GM21515 (cell line): Measurements from ENCODE around the gene HOXC10.

Experiments
- ATAC-seq: cut with Tn5 transposase; IDR thresholded peaks from one replicate; pipeline ENCODE4 v1.9.1; 2021; ENCODE audit not compliant: unreplicated experiment

HOXC10 gene

GRCh38 chr12:53964315-53964713, 20.6 kb upstream of the HOXC10 start:
- ATAC-seq = no peak

- ATAC-seq = no peak
These were observed 19.5 kb upstream of the HOXC10 start for GRCh38 chr12:53965281-53966084.

GRCh38 chr12:53966085-53966384, 18.9 kb upstream of the HOXC10 start:
- no peak for ATAC-seq

GRCh38 chr12:53966385-53967133, 18.4 kb upstream of the HOXC10 start:
- no peak for ATAC-seq

- no peak for ATAC-seq
These were observed 17.5 kb upstream of the HOXC10 start for GRCh38 chr12:53967421-53967925.

- ATAC-seq = no peak
These were observed 16.5 kb upstream of the HOXC10 start for GRCh38 chr12:53968214-53969127.

GRCh38 chr12:53969588-53970259, 15.2 kb upstream of the HOXC10 start:
- no peak for ATAC-seq

GRCh38 chr12:53970451-53970850, 14.5 kb upstream of the HOXC10 start:
- ATAC-seq = no peak

- ATAC-seq = no peak
These were observed 13.8 kb upstream of the HOXC10 start for GRCh38 chr12:53971129-53971528.

GRCh38 chr12:53971686-53972085, 13.3 kb upstream of the HOXC10 start:
- ATAC-seq = no peak

- no peak for ATAC-seq
These were observed 12.7 kb upstream of the HOXC10 start for GRCh38 chr12:53972152-53972702.

- no peak for ATAC-seq
These were observed 12.2 kb upstream of the HOXC10 start, which contains the start of gene HOXC11 for GRCh38 chr12:53972722-53973235. HOXC11 (plus strand) TSS chr12:53973126; CDS start chr12:53973242, 116 bp downstream.

GRCh38 chr12:53973236-53974042, 11.5 kb upstream of the HOXC10 start:
- ATAC-seq = no peak

- no peak for ATAC-seq
These were observed 10.6 kb upstream of the HOXC10 start, which contains the start of gene HOTAIR for GRCh38 chr12:53974084-53975063. HOTAIR (minus strand) TSS chr12:53974954.

- ATAC-seq = no peak
These were observed 9.9 kb upstream of the HOXC10 start for GRCh38 chr12:53975064-53975471.

- ATAC-seq = no peak
These were observed 9.3 kb upstream of the HOXC10 start for GRCh38 chr12:53975479-53976152.

GRCh38 chr12:53976172-53976822, 8.6 kb upstream of the HOXC10 start:
- no peak for ATAC-seq
